Frontal cortex (tissue), 4 donors: ENCODE results near the gene ZBTB46. TPM values are rescaled to one million over a fixed set of nuclear protein-coding genes. Genes with fewer than 3 reads are reported as not detected.
"Not testable (repeated sequence)": the region's sequence is repeated elsewhere in the genome, so short reads cannot be mapped to it uniquely, and the experiment has no call there.

Experiments used
- DNase-seq, 2 donors: peaks; one replicate each; pipeline ENCODE4 v3.0.0; 2012; ENCODE audit warnings: low spot score in 2 of 2
- FAIRE-seq: peaks from 2 replicates; lab custom pipeline; 2012; peaks lifted over from hg19 to GRCh38; lab: Jason Lieb, UNC
- total RNA-seq: library from RNA; depleted of rRNA; stranded (reverse); fragments of >200 nt; gene quantifications from one replicate; pipeline ENCODE4 v1.2.3, GENCODE V29; 2014
- donor health status: control.
- donor health status: control.
- donor health status: control.

The ZBTB46 gene
- total RNA-seq, 1 donor from 2014 or later = 22.4 TPM

GRCh38 chr20:63823691-63824311, 7.3 kb downstream of the ZBTB46 start:
- DNase-seq (no peak), FAIRE-seq (no peak)

GRCh38 chr20:63822276-63822696, 8.8 kb downstream of the ZBTB46 start:
- DNase-seq = no peak

GRCh38 chr20:63821811-63822210, 9.3 kb downstream of the ZBTB46 start:
- FAIRE-seq (no peak), DNase-seq (no peak)

More at GRCh38 chr20:63822276-63822696, 8.8 kb downstream of the ZBTB46 start:
- FAIRE-seq = no peak

GRCh38 chr20:63819224-63819921, 11.7 kb downstream of the ZBTB46 start:
- DNase-seq = no peak
- FAIRE-seq = no peak

- no peak for DNase-seq
- no peak for FAIRE-seq
These were observed 15.3 kb downstream of the ZBTB46 start for GRCh38 chr20:63815615-63816253.

GRCh38 chr20:63814891-63815614, 16.0 kb downstream of the ZBTB46 start:
- DNase-seq (no peak), FAIRE-seq (no peak)

- FAIRE-seq = no peak
- DNase-seq = no peak
These were observed 19.6 kb downstream of the ZBTB46 start for GRCh38 chr20:63811491-63811875.

- DNase-seq (peak in 1 of 2 donors; percentile 64), FAIRE-seq (no peak)
These were observed 20.2 kb downstream of the ZBTB46 start for GRCh38 chr20:63810730-63811490.

- DNase-seq (no peak), FAIRE-seq (no peak)
These were observed 21.2 kb downstream of the ZBTB46 start for GRCh38 chr20:63809856-63810255.

- FAIRE-seq (no peak), DNase-seq (no peak)
These were observed 21.9 kb downstream of the ZBTB46 start for GRCh38 chr20:63808964-63809674.

GRCh38 chr20:63808145-63808724, 22.8 kb downstream of the ZBTB46 start:
- DNase-seq (no peak), FAIRE-seq (no peak)

- DNase-seq = no peak
- FAIRE-seq = no peak
These were observed 23.4 kb downstream of the ZBTB46 start for GRCh38 chr20:63807654-63808053.

GRCh38 chr20:63804308-63804636, 26.8 kb downstream of the ZBTB46 start:
- DNase-seq (no peak), FAIRE-seq (no peak)

GRCh38 chr20:63802469-63803240, 28.4 kb downstream of the ZBTB46 start:
- no peak for FAIRE-seq
- no peak for DNase-seq

- FAIRE-seq, DNase-seq: not testable (repeated sequence)
These were observed 29.9 kb downstream of the ZBTB46 start for GRCh38 chr20:63801174-63801573.

- not testable (repeated sequence) for DNase-seq, FAIRE-seq
These were observed 30.7 kb downstream of the ZBTB46 start for GRCh38 chr20:63800411-63800810.

- not testable (repeated sequence) for DNase-seq, FAIRE-seq
These were observed 31.9 kb downstream of the ZBTB46 start for GRCh38 chr20:63799127-63799526.

GRCh38 chr20:63797175-63797574, 33.9 kb downstream of the ZBTB46 start:
- FAIRE-seq, DNase-seq: not testable (repeated sequence)
